Hepatocyte (in vitro differentiated cells): ENCODE measurements around the gene WIPF3.

Experiments used
- EZH2 ChIP-seq: fragments of 200-600 bp; sonication (generic); IDR thresholded peaks from 2 replicates; pipeline ENCODE4 v1.6.1; 2016; ENCODE audit warnings: antibody characterized with exemption, mild to moderate bottlenecking, borderline replicate concordance
- TF ChIP-seq, protein P1 (sequence below): fragments of 200-600 bp; sonication (generic); IDR thresholded peaks from 2 replicates; pipeline ENCODE4 v1.5.1; 2016; ENCODE audit warnings: antibody characterized with exemption, mild to moderate bottlenecking; ENCODE audit not compliant: poor library complexity

- TF ChIP-seq, protein P1, sequence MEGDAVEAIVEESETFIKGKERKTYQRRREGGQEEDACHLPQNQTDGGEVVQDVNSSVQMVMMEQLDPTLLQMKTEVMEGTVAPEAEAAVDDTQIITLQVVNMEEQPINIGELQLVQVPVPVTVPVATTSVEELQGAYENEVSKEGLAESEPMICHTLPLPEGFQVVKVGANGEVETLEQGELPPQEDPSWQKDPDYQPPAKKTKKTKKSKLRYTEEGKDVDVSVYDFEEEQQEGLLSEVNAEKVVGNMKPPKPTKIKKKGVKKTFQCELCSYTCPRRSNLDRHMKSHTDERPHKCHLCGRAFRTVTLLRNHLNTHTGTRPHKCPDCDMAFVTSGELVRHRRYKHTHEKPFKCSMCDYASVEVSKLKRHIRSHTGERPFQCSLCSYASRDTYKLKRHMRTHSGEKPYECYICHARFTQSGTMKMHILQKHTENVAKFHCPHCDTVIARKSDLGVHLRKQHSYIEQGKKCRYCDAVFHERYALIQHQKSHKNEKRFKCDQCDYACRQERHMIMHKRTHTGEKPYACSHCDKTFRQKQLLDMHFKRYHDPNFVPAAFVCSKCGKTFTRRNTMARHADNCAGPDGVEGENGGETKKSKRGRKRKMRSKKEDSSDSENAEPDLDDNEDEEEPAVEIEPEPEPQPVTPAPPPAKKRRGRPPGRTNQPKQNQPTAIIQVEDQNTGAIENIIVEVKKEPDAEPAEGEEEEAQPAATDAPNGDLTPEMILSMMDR: no peak
- no peak for TF ChIP-seq EZH2
Measured at GRCh38 chr7:29924006-29924405, 117.7 kb downstream of the WIPF3 start.
